ENCODE measurements around the gene COG5.

The COG5 gene

DNA sequence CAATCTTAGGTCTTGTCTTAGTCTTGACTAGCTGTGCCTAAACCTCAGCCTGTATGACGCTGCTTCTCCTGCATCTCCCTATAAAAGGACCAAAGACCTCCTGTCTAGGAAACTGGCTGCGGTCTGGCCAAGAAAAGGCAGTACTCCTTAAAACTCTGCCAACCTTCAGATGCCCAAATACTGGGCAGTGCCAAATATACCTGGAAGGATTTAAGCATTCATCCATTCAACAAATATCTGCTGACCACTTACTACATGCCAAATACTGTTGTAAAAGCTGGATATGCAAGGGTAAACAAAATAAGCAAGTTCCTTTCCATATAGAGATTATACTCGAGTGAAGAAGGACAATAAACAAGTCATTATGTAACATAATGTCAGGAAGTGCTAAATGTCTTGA is 259.1 kb downstream of the COG5 start:
- DNase-seq = no peak
- no peaks in the 10 kb centered on the region for H3K4me1 ChIP-seq (ENCODE audit: control insufficient read depth, insufficient read depth, low read length, poor library complexity, severe bottlenecking)
- no peak overlapping the region for H3K27ac ChIP-seq (ENCODE audit: insufficient read depth, low read length, poor library complexity, severe bottlenecking)
- no peaks in the 10 kb centered on the region for H3K9me3 ChIP-seq (ENCODE audit: control insufficient read depth, low read length)
- no peaks in the 10 kb centered on the region for H3K36me3 ChIP-seq (ENCODE audit: control insufficient read depth, insufficient read depth, low read length)
- no peak overlapping the region for H3K4me3 ChIP-seq (ENCODE audit: insufficient read depth, low read depth, low read length, poor library complexity, severe bottlenecking)
- H3K27me3 ChIP-seq (replicated peaks; ENCODE audit: control insufficient read depth, insufficient read depth, low read length, poor library complexity, severe bottlenecking) = no peaks in the 10 kb centered on the region

DNA sequence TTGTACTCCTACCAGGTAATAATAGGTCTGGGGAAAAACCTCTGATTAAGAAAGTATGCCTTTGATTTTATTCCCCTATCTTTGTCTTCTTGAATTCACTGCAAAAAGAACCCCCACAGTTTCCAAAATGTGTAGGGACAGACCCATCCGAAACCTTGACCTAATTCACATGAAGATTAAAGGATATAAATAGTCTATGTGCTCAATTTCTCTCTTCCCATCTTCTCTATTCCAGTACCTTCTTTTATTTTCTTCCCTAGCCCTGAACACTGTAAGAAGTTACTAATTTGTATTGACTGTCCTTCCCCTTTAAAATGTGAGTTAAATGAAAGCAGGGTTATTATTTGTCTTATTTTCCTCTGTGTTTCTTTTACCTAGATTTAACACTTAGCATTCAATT is 259.7 kb downstream of the COG5 start:
- Histone ChIP-seq H3K9me3 (ENCODE audit: control insufficient read depth, low read length) (no peaks in the 10 kb centered on the region), H3K27me3 (replicated peaks; ENCODE audit: control insufficient read depth, insufficient read depth, low read length, poor library complexity, severe bottlenecking) (no peaks in the 10 kb centered on the region), H3K36me3 (ENCODE audit: control insufficient read depth, insufficient read depth, low read length) (no peaks in the 10 kb centered on the region), H3K27ac (ENCODE audit: insufficient read depth, low read length, poor library complexity, severe bottlenecking) (no peak overlapping the region), H3K4me1 (ENCODE audit: control insufficient read depth, insufficient read depth, low read length, poor library complexity, severe bottlenecking) (no peaks in the 10 kb centered on the region), H3K4me3 (ENCODE audit: insufficient read depth, low read depth, low read length, poor library complexity, severe bottlenecking) (no peak overlapping the region)
- DNase-seq = no peak

DNA sequence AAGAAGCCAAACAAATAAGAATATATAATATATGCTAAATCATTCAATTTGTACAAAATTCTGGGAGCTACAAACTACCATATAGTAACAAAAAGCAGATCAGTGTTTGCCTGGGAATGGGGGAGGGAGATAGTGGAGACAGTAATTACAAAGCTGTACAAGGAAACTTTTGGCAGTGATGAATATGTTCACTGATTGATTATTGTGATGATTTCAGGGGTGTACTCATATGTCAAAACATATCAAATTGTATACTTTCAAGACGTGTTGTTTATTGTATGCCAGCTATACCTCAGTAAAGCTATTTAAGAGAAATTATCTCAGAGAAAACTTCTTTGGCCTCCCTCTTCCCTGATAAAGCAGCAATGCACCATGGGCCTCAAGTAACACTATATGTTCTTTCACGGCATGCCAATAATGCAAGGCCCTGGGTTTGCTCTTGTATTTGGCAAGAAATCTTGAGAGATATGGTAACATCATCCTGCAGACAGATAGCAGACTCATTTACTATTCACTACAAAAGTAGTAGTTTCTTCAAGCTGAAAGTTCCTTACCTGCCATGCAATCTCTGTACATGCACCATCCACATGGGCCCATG is 261.4 kb downstream of the COG5 start:
- no peaks in the 10 kb centered on the region for H3K4me1 ChIP-seq (ENCODE audit: control insufficient read depth, insufficient read depth, low read length, poor library complexity, severe bottlenecking)
- H3K4me3 ChIP-seq (ENCODE audit: insufficient read depth, low read depth, low read length, poor library complexity, severe bottlenecking) = no peak overlapping the region
- H3K9me3 ChIP-seq (ENCODE audit: control insufficient read depth, low read length) = no peaks in the 10 kb centered on the region
- no peaks in the 10 kb centered on the region for H3K36me3 ChIP-seq (ENCODE audit: control insufficient read depth, insufficient read depth, low read length)
- H3K27me3 ChIP-seq (replicated peaks; ENCODE audit: control insufficient read depth, insufficient read depth, low read length, poor library complexity, severe bottlenecking) = no peaks in the 10 kb centered on the region
- no peak for DNase-seq
- no peak overlapping the region for H3K27ac ChIP-seq (ENCODE audit: insufficient read depth, low read length, poor library complexity, severe bottlenecking)

DNA sequence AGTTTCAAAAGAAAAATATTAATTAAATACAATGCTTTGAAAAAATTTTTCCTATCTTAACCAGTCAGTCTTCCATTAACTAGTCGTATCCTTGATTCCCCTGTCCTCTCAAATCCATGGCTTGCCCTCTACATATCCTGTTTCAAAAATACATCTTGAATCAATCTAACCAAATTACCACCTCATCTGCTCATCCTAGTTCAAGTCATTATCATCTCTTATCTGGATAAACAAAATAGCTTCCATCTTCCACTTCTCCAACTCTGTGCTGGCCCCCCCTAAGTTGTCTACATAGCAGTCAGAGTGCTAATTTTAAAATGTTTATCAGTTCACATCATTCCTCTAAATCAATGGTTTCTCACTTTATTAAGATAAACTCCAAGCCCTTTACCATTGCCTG is 269.5 kb downstream of the COG5 start:
- no peaks in the 10 kb centered on the region for H3K4me1 ChIP-seq (ENCODE audit: control insufficient read depth, insufficient read depth, low read length, poor library complexity, severe bottlenecking)
- H3K9me3 ChIP-seq (ENCODE audit: control insufficient read depth, low read length) = no peaks in the 10 kb centered on the region
- H3K4me3 ChIP-seq (ENCODE audit: insufficient read depth, low read depth, low read length, poor library complexity, severe bottlenecking) = no peak overlapping the region
- no peaks in the 10 kb centered on the region for H3K36me3 ChIP-seq (ENCODE audit: control insufficient read depth, insufficient read depth, low read length)
- no peaks in the 10 kb centered on the region for H3K27me3 ChIP-seq (replicated peaks; ENCODE audit: control insufficient read depth, insufficient read depth, low read length, poor library complexity, severe bottlenecking)
- DNase-seq = no peak
- no peak overlapping the region for H3K27ac ChIP-seq (ENCODE audit: insufficient read depth, low read length, poor library complexity, severe bottlenecking)

DNA sequence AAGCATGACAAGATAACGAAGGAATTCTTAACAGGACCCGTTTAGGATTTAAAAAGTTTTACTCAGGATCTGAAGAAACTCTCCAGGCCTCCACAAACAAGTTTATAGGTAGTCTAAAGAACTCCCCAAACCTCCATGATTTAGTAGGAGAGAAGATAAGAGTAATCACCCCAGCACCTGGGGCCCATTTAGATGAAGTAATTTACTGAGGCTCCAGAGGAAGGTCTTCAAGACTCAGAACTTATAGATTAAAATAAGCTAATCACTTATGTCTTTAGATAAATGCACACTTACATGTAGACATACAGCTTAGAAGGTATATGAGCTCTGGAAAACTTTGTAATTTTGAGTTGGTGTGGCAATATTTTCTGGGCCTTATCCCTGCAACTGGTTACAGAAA is 271.1 kb downstream of the COG5 start:
- Histone ChIP-seq H3K4me3 (ENCODE audit: insufficient read depth, low read depth, low read length, poor library complexity, severe bottlenecking) (no peak overlapping the region), H3K27ac (ENCODE audit: insufficient read depth, low read length, poor library complexity, severe bottlenecking) (no peak overlapping the region), H3K27me3 (replicated peaks; ENCODE audit: control insufficient read depth, insufficient read depth, low read length, poor library complexity, severe bottlenecking) (no peaks in the 10 kb centered on the region), H3K4me1 (ENCODE audit: control insufficient read depth, insufficient read depth, low read length, poor library complexity, severe bottlenecking) (no peaks in the 10 kb centered on the region), H3K9me3 (ENCODE audit: control insufficient read depth, low read length) (no peaks in the 10 kb centered on the region), H3K36me3 (ENCODE audit: control insufficient read depth, insufficient read depth, low read length) (peaks cover 4% of the 10 kb centered on the region)
- no peak for DNase-seq

DNA sequence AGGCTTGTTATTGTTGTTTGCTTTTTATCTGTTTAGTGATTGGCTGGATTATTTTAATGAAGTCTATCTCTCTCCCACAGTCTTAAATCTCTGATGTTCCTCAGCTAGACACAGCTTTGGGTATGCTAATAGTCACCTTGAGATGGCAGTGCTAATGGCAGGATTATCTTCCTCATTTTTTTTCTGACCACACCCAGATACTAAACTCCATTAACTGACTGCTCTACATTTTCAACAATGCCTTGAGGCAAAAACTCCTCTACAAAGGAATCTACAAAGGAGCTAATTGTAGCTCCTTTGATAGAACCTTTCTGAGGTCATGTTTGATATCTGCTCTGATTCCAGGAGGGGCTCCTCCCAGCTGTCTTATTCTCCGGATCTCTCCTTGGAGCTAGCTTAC is 272.3 kb downstream of the COG5 start:
- Histone ChIP-seq H3K4me3 (ENCODE audit: insufficient read depth, low read depth, low read length, poor library complexity, severe bottlenecking) (no peak overlapping the region), H3K9me3 (ENCODE audit: control insufficient read depth, low read length) (no peaks in the 10 kb centered on the region), H3K27me3 (replicated peaks; ENCODE audit: control insufficient read depth, insufficient read depth, low read length, poor library complexity, severe bottlenecking) (no peaks in the 10 kb centered on the region), H3K36me3 (ENCODE audit: control insufficient read depth, insufficient read depth, low read length) (peaks cover 4% of the 10 kb centered on the region), H3K27ac (ENCODE audit: insufficient read depth, low read length, poor library complexity, severe bottlenecking) (no peak overlapping the region), H3K4me1 (ENCODE audit: control insufficient read depth, insufficient read depth, low read length, poor library complexity, severe bottlenecking) (no peaks in the 10 kb centered on the region)
- no peak for DNase-seq

DNA sequence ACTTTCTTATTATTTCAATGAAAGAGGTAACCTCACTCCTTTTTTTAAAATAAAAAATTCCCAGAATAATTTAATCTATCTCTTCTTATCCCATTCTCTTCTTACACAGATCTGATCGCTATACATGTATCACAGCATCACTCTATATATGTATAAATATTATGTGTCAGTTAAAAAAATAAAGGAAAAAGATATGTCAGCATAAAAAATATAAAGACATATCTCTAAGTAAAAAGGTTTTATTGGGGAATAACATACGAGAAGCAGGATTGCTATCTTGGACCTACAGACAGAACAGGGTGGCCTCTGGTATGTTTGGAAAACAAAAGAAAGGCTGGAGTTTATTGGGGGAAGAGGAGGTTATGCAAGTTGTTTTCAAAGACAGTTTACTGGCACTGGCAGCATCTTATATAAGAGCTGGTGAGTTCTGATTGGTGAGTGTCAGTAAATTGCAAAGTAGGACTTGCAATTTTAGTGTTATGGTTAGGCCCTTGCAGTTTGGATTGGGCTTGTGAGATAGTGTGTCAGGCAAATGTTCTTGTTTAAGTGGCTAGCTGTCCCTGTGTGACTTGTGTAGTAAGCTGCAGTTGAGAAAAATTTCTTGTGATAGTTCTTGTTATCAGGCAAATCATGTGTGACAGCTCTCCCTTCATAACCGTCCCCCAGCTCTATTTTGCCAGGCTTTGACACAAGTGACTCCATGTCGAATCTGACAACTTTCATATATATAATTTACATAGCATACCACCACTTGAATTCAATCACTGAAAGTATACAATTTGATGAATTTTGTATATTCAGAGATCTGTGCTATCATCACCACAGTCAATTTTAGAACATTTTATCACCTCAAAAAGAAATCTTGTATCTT is 276.7 kb downstream of the COG5 start:
- no peak for DNase-seq
- no peak overlapping the region for H3K27ac ChIP-seq (ENCODE audit: insufficient read depth, low read length, poor library complexity, severe bottlenecking)
- no peaks in the 10 kb centered on the region for H3K27me3 ChIP-seq (replicated peaks; ENCODE audit: control insufficient read depth, insufficient read depth, low read length, poor library complexity, severe bottlenecking)
- H3K9me3 ChIP-seq (ENCODE audit: control insufficient read depth, low read length) = no peaks in the 10 kb centered on the region
- no peak overlapping the region for H3K4me3 ChIP-seq (ENCODE audit: insufficient read depth, low read depth, low read length, poor library complexity, severe bottlenecking)
- no peaks in the 10 kb centered on the region for H3K4me1 ChIP-seq (ENCODE audit: control insufficient read depth, insufficient read depth, low read length, poor library complexity, severe bottlenecking)
- peaks cover 4% of the 10 kb centered on the region for H3K36me3 ChIP-seq (ENCODE audit: control insufficient read depth, insufficient read depth, low read length)

DNA sequence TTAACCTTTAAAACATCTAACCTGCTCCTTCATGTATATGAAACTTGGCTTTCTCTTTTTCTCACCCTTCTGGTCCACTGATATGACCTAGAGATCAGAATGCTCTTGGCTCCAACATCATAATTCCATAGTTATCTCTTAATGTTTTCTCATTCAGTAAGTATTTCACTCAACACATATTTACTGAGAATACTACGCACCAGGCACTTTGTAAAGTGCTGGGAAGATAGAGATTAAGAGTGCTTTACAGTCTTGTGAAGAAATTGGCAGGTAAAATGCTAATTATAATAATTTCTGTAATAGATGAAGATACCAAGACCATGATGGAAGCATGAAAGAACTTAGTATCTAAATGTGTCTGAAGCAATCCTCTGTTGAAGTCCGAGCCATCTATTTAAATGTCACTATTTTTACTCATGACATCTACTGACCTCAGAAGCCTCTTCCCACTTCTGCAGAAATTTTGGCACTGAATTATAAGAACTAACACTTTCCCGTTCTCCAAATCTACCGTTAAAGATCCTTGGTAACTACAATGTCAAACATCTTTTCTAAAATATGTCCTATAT is 278.7 kb downstream of the COG5 start:
- no peaks in the 10 kb centered on the region for H3K9me3 ChIP-seq (ENCODE audit: control insufficient read depth, low read length)
- no peak overlapping the region for H3K27ac ChIP-seq (ENCODE audit: insufficient read depth, low read length, poor library complexity, severe bottlenecking)
- H3K4me1 ChIP-seq (ENCODE audit: control insufficient read depth, insufficient read depth, low read length, poor library complexity, severe bottlenecking) = no peaks in the 10 kb centered on the region
- H3K36me3 ChIP-seq (ENCODE audit: control insufficient read depth, insufficient read depth, low read length) = peaks cover 4% of the 10 kb centered on the region
- no peak overlapping the region for H3K4me3 ChIP-seq (ENCODE audit: insufficient read depth, low read depth, low read length, poor library complexity, severe bottlenecking)
- no peak for DNase-seq
- H3K27me3 ChIP-seq (replicated peaks; ENCODE audit: control insufficient read depth, insufficient read depth, low read length, poor library complexity, severe bottlenecking) = no peaks in the 10 kb centered on the region

DNA sequence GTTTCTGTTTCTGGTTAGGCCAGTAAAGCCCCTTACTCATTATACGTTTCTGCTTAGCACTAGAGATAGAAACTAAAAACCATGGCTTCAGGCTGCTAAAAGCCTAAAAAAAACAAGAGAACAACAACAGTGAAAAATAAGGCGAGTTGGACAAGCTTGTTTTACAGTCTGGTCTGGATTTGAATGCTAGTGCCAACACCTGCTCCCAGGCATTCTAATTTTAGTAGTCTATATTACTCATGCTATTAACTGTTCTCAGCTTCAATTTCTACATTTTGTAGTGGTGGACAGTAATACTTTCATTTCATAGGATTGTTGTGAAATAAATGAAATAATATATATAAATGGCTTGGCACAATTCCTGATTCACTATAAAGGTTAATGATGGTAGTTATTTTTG is 286.4 kb downstream of the COG5 start:
- no peak for DNase-seq
- Histone ChIP-seq H3K27me3 (replicated peaks; ENCODE audit: control insufficient read depth, insufficient read depth, low read length, poor library complexity, severe bottlenecking) (no peaks in the 10 kb centered on the region), H3K27ac (ENCODE audit: insufficient read depth, low read length, poor library complexity, severe bottlenecking) (no peak overlapping the region), H3K4me1 (ENCODE audit: control insufficient read depth, insufficient read depth, low read length, poor library complexity, severe bottlenecking) (no peaks in the 10 kb centered on the region), H3K4me3 (ENCODE audit: insufficient read depth, low read depth, low read length, poor library complexity, severe bottlenecking) (no peak overlapping the region), H3K36me3 (ENCODE audit: control insufficient read depth, insufficient read depth, low read length) (peaks cover 5% of the 10 kb centered on the region), H3K9me3 (ENCODE audit: control insufficient read depth, low read length) (no peaks in the 10 kb centered on the region)

DNA sequence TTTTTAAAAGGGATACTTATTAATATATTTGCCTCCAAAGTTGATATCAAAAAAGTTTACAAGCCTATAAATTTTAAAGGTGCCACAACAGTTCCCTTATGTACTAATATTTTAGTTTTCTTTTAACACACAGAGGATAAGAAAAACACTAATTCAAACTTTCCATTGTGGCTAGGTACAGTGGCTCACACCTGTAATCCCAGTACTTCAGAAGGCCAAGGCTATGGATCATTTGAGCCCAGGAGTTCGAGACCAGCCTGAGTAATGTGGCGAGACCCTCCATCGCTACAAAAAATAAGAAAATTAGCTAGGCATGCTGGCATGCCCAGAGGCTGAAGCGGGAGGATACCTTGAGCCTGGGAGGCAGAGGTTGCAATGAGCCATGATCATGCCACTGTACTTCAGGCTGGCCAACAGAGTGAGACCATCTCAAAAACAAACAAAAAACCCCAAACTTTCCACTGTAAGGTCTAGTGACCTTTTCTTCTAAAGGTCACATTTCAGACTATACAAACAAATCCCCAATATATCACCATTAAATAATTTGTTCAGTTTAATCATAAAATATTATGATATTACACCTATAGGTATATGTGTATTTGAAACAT is 287.4 kb downstream of the COG5 start:
- no peaks in the 10 kb centered on the region for H3K27me3 ChIP-seq (replicated peaks; ENCODE audit: control insufficient read depth, insufficient read depth, low read length, poor library complexity, severe bottlenecking)
- no peak for DNase-seq
- H3K36me3 ChIP-seq (ENCODE audit: control insufficient read depth, insufficient read depth, low read length) = peaks cover 5% of the 10 kb centered on the region
- no peaks in the 10 kb centered on the region for H3K4me1 ChIP-seq (ENCODE audit: control insufficient read depth, insufficient read depth, low read length, poor library complexity, severe bottlenecking)
- no peak overlapping the region for H3K27ac ChIP-seq (ENCODE audit: insufficient read depth, low read length, poor library complexity, severe bottlenecking)
- H3K9me3 ChIP-seq (ENCODE audit: control insufficient read depth, low read length) = no peaks in the 10 kb centered on the region
- H3K4me3 ChIP-seq (ENCODE audit: insufficient read depth, low read depth, low read length, poor library complexity, severe bottlenecking) = no peak overlapping the region

Data from effector memory CD4-positive, alpha-beta T cell (primary cell).